HG03442 (cell line): ENCODE results near the gene ZNF101.

Source experiments
- ATAC-seq: cut with Tn5 transposase; IDR thresholded peaks from one replicate; pipeline ENCODE4 v1.9.1; 2021; ENCODE audit warnings: mild to moderate bottlenecking, moderate library complexity; ENCODE audit not compliant: unreplicated experiment

Gene ZNF101

DNA sequence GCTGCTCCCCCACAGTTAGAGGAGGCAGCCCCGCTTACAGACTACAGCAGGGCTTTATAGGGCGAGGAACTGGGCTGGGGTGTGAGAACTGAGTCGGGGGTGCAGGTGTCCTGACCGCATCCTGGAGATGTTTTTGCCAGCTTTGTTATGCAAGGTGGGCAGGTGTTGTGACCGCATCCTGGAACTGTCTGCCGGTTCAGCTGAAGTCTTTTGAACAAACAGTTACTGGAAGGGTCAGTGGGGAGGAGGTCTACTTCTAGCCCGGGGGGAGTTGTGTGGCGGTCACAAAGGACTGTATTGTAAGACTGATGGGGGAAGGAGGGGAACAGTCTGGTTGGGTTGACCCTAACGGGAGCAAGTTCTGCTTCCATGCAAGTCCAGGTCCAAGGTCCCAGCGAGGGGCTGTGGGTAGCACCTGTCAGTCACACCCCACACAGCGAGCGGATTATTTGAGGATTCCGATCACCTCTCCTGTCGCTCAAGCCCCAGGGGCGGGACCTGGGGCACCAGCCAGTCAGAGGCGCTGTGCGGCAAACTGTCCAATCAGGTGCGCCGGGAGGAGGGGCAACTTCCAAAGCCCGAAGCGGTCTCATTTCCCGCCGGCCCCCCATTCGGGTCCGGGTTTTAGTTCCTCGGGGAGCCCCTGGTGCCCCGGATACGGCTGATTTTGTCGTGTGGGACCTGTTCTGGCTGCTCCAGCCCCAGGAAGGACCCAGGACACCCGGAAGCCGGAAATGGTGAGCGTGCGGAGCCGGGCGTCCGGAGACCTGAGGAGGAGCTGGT lies at the start of gene ZNF101:
ZNF101 (plus strand) TSS at position 610 of the 783 bp plus-strand sequence; CDS start at position 735, 125 bp downstream.
- peak; percentile 57 for ATAC-seq

DNA sequence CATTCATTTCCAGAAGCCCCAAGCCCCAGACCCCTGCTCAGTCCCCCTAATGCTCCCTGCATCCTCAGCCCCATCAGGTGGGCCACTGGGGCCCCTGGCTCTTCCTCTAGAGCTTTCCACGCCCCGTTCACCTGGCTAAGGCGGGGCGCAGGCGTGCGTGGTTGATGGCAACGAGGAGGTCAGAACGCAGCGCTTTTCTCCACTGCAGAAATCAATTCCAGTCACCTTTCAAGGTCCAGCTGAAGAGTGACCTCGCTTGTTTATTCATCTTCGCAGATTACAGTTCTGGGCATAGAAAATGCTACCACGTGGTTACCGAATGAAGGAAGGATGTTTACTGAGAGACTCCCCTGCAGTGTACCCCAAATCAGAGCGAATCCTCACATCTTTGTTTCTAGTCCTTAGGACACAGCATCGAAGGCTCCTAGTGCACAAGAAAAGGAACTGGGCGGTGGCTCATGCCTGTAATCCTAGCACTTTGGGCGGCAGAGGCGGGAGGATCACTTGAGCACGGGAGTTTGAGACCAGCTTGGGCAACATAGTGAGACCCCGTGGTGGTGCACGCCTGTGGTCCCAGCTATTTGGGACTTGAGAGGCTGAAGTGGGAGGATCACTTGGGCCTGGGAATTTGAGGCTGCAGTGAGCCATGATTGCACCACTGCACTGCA lies 49.3 kb upstream of the ZNF101 start:
- ATAC-seq, result no peak

GRCh38 chr19:19619849-19620210 lies 48.8 kb upstream of the ZNF101 start:
- ATAC-seq, result no peak

- ATAC-seq, result no peak
Measured at GRCh38 chr19:19623383-19623782, 45.3 kb upstream of the ZNF101 start.

DNA sequence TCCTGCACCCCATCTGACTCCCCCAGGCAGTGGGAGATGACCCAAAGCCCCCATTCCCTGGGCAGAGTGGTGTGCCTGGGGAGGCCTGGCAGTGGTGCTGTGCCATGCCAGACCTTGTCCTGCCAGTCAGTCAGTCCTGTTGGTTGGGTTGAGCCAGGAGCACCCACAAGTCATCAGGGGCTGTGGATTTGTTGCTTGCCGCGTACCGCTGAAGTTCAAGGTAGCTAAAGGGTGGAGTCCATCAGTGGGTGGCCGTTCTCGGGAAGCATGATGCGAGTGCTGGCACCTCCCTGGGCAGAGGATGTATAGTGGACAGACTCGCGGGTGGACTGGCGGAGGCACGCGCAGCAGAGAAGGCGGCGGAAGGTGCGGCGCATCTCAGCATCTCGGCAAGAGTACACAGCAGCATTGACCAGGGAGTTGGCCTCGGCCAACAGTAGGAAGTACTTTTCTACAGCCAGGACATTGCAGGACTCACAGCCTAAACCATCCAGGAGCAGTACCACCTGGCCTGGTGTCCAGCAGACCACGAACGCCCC lies 44.5 kb upstream of the ZNF101 start:
- no peak for ATAC-seq

DNA sequence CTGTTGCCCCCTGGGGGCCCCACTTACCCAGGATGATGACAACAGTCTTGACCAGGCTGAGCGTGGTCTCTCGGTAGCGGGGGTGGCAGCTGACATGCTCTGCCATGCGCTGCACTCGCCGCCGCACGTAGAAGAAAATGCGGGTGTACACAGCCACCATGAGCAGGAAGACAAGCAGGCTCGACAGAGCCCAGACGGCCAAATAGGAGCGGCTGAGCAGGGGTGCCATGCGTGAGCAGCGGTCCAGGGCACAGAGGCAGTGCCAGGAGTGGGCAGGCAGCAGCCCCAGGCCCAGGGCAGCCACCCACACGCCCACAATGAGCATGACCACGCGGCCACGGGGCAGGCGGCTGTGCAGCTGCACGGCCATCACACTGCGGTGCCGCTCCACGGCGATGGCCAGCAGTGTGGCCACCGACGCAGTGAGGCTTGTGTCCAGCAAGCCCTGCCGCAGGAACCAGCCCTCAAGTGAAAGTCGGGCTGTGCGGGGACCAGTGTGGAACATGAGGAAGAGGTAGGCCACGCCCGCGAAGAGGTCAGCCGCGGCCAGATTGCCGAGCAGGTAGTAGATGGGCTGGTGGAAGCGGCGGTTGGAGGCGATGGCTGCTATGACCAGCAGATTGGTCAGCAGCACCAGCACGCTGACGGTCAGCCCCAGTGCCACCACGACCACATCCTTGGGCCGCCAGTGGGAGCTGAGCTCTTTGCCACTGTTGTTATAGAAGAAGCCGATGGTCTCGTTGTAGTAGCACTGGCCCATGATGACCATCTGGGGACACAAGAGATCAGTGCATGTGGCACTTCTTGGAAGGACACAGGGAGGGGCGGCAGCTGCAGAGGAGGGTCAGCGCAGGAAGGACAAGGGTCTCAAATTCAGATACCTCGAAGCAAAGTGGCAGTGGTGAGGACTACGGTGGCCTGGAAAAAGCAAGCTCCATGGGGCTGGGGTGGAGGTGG lies 41.8 kb upstream of the ZNF101 start:
- no peak for ATAC-seq

DNA sequence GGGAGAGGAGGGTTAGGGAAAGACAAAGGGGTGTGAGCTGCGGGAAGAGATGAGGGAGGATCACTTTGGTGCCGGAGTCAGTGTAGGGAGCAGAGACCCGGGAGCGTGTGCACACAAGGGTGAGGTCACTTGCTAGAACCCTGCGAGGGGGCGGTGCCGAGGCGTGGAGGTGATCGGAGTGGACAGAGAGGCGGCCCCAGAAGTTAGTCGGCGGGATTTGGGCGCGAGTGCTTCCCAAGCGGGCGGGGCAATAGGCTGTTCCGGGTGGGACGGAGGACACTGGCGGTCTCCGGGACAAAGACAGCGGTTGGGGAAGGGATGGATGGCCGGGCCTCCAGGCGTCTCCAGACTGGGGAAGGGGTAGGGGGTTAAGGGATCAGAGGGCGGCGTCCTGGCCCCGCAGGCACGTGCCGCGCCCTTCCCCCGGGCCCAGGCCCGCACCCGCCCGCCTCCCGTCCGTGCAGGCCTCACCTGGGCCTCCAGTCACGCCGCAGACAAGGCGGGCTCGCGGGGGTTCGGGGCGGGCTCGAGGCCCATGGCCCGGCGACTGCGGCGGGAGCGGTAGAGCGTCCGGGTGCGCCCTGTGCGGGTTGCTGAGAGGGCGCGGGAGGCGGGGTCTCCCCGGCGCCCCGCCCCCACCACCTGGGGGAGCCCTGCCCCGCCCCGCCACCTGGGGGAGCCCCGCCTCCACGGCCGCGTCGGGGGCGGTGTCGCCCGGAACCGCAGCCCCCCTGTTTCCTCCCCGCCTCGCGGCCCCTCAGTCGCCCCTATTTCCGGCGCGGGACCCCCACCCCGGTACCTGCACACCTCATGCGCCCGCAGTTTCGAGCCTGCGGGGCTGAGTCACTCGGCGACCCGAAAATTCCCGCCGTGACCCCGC lies 40.8 kb upstream of the ZNF101 start, which contains the start of gene LPAR2:
LPAR2 (minus strand) TSS at position 600 of the 880 bp plus-strand sequence. CDS start 945 bp downstream, outside the sequence.
- ATAC-seq, result peak; percentile 60

GRCh38 chr19:19628501-19629134 lies 40.0 kb upstream of the ZNF101 start:
- peak; percentile 11 for ATAC-seq

DNA sequence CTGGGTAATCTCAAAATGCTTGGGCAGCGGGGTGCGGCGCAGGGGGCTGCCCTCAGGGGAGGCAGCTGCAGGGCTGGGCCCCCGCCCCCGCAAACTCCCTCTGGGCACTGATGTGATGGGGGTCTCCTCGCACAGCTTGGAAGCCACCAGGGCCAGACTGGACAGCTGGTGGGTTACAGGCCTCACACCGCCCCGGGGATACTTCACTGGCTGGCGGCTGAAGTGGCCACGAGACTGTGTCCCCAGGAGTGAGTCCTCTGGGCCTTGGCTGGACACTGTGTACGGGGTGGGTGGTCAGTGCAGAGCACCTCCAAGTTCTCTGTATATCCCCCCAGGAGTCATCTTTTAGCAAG lies 38.6 kb upstream of the ZNF101 start:
- no peak for ATAC-seq

GRCh38 chr19:19630426-19630825 lies 38.2 kb upstream of the ZNF101 start:
- no peak for ATAC-seq

GRCh38 chr19:19631346-19631745 lies 37.3 kb upstream of the ZNF101 start:
- no peak for ATAC-seq

- ATAC-seq, result no peak
Measured at GRCh38 chr19:19632661-19633060, 36.0 kb upstream of the ZNF101 start.

- ATAC-seq, result no peak
Measured at GRCh38 chr19:19633711-19634515, 34.7 kb upstream of the ZNF101 start.

DNA sequence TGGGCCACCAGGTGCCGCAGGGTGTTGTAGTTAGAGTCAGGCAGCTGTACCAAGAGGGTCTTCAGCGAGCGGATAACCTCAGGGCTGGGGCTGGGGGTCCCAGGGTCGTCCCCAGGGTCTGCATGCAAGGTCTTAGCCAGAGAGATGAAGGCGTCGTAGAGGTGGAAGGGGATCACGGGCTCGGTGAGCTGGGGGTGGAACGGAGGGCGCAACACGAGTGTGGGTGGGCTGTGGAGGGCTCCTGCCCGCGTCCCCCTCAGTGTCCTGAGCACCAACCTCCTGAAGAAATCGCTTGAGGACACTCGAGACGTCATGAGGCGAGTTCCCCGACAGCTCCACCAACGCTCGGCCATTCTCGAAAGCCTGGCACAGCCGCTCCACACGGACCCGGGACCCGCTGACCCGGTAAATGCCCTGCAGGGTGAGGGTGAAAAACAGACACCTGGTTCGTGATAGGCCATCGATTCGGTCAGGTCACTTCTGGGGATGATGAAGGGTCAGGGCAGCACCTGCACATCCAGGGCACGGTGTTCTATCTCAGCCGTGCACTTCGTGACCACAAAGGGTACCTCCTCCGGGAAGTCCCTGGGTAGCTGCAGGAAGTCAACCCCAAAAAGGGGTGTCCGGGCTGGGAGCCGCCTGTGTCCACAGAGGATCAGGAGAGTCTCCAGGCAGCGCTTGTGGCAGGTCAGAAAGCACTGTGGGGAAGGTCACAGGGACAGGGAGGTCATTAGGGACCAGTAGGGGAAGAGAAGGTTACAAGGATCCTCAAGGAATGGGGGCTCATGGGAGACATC lies 33.9 kb upstream of the ZNF101 start:
- ATAC-seq, result no peak

DNA sequence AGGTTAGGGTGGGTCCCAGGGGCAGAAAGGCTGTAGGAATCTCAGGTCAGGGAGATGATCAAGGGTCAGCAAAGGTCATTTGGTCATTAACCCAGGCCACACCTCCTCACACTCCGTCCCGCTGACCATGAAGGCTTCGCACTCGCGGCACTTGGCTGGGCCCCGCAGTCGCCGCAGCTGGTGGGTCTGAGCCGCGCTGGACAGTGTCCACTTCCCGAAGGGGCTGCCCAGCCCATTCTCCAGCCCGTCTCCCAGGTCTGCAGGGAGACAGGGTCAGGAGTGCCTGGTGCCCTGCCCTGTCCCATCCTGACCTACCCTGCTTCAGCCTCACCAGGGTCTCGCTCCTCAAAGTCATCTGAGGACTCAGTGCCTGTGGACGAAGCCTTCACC lies 33.3 kb upstream of the ZNF101 start:
- no peak for ATAC-seq

DNA sequence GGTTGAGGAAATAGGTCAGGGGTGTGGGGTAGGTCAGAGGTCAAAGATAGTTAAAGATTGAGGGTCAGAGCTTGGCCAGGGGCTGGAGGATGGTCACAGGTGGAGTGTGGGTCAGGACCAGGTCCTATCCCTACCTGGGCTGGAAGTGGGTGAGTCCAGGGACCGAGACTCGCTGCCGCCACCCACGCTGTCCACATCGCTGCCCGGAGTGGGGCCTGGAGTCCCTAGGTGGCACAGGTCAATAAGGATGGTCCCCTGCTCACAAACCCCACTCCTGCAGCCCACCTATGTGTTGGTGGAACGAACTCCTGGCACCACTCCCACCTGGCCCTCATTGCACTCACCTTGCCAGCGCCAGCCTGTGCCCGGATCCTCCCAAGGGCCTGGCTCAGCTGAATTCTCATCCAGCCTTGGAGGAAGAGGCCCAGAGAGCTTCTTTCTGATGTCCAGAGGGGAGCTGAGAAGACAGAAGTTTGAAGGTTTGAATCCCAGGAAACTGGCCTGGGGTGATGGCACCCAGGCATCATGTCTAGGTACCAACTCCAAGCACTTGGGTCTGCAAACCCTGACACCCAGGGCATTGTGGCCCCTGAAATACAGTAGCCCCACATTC lies 32.0 kb upstream of the ZNF101 start:
- ATAC-seq, result no peak

- no peak for ATAC-seq
Measured at GRCh38 chr19:19637186-19637522, 31.5 kb upstream of the ZNF101 start.
